Measurements from ENCODE around the gene VAV2.

The VAV2 gene

DNA sequence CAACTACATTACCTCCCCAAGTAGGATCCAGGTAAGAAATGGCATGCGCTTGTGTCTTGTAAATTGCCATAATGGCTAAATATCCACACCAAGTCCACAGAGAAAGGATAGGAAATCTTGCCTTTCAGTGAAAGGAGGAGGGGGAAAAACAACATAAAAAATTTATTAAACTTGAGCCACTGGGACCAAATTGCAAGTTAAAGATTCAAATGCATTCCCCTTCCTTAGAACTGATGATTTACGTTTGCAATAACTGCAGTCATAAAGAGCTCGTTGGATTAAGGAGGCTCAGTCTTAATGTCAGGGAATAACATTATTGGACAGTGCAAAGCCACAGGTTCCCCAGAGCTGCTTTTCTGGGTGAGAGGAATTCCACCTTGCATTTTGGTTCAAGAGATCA is 161.4 kb downstream of the VAV2 start:
- DNase-seq: no peak

GRCh38 chr9:133830310-133830709 is 161.8 kb downstream of the VAV2 start:
- no peak for DNase-seq

DNA sequence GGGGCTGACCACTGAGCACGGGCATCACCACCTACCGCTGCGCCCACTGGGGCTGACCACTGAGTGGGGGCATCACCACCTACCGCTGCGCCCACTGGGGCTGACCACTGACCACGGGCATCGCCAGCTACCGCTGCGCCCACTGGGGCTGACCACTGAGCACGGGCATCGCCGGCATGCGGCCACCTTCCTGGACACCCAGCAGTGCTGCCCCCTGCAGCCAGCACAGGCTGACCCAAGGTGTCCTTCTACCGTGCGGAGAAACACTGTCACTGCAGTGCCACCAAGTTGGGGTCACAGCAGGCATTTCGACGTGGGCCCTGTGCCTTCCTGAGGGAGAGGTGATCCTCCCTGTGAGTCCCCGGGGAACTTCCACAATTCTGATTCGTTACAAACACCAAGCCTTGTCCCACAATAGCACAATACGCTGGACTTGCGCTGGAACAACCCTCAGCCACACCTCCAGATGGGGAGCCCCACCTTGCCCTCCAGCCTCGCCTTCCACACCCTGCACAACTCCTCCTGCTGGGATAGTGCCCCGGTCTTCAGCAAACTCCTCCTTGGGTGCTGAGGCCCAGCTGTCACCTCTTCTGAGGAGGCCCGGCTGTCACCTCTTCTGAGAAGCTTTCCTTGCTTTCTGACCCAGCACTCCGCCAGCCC is 163.7 kb downstream of the VAV2 start:
- DNase-seq: no peak

- DNase-seq: no peak
These were observed 165.6 kb downstream of the VAV2 start for GRCh38 chr9:133826289-133827085.

- no peak for DNase-seq
These were observed 166.4 kb downstream of the VAV2 start for GRCh38 chr9:133825555-133826218.

- DNase-seq: no peak
These were observed 167.3 kb downstream of the VAV2 start for GRCh38 chr9:133824802-133825186.

DNA sequence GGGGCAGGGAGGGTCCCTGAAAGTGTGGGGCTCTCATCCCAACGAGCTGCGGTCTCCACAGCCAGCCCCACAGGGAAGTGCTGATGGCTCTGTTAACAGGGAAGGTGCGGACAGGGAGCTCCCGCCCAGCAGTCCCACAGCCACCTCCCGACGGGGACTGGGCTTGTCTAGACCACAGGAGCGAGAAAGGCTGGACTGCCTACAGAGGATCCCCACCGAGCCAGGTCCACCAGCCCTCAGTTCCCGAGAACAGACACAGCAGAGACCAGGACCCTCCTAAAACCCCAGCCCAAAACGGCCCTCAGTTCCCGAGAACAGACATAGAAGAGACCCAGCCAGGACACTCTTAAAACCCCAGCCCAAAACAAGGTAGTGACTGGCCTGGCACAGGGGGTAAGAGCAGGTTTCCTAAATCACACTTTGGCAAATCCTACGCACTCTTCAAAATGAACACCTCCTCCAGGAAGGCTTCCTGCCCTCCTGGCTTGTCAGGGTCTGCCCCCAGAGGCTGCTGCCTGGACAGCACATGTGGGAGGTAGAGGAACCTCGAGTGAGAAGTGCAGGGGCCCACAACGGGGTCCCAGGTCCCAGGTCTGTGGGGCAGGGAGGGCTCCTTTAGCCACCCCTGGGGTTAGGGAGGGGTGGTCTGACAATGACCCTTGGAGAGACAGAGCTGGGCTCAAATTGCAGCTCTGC is 167.9 kb downstream of the VAV2 start:
- no peak for DNase-seq

GRCh38 chr9:133823189-133824105 is 168.7 kb downstream of the VAV2 start:
- no peak for DNase-seq

DNA sequence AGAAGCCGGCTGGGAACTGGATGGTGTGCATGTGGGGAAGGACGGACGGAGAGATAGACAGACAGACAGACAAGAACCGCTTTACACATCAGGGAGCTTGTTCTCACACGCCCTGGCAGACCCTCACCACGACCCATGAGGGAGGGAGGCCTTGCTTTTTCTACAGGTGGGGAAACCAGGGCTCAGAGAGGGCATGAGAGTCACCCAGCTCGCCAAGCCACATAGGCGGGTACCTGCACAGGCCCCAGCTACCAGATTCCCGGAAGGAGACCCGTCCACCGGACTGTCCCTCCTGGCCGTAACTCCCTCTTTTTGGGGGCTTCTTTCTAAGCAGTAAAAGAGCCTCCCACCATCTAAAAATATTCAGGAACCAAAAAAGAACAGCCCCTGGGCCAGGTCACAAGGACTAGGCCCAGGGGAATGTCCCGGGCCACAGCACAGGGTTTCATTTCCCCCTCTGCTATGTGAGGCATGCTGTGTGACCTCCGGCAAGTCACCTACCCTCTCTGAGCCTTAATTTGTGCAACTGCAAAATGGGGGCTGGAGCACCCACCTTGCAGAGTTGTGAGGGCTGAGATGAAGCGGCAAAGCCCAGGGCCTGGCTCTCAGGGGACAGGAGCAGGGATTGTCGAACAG is 169.6 kb downstream of the VAV2 start:
- DNase-seq: no peak

GRCh38 chr9:133821601-133822429 is 170.3 kb downstream of the VAV2 start:
- peak; percentile 62 to 74 for DNase-seq

- DNase-seq: no peak
These were observed 172.2 kb downstream of the VAV2 start for GRCh38 chr9:133819923-133820322.

DNA sequence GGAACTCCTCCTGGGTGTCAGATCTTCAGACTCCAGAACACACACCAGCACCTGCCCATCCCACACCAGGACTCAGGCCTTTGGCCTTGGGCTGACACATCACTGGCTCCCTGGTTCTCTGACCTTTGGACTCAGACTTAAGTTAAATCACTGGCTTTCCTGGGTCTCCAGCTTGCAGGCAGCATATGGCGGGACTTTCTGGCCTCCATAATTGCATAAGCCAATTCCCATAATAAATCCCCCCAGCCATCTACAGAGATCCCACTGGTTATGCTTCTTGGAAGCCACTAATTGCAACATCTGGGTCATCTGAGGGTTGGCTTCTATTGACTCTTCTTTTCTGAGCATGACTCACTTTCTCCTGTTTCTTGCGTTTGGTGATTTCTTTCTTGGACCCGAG is 173.7 kb downstream of the VAV2 start:
- DNase-seq: no peak

GRCh38 chr9:133815781-133816180 is 176.3 kb downstream of the VAV2 start:
- no peak for DNase-seq

DNA sequence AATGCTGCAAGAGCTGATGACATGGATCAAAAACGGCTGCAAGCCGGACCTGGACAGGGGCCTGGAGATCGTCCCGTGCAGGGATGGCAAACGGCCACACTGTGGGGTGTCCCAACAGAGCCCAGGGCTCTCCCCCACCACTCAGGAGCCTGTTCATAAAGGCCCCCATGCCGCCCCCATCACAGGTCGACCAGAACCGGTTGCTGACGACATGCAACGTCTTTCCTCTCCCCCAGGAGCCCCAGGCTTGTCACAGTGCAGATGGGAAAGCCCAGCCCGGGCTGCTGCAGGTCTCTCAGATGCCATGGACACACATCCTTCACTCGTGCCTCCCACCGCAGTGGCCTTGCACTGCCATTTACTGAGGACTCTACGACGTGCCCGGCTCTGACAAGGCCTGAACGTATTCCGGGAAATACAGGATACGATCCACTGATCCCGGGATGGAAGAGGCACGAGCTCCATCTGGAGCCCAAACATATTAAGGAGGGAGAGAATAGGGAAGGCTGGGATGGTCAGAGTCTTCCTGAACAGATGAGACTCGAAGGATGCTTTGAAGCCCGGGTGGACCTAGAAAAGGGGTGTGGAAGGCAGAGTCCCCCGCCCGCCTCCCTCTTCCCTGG is 177.4 kb downstream of the VAV2 start:
- DNase-seq: no peak

DNA sequence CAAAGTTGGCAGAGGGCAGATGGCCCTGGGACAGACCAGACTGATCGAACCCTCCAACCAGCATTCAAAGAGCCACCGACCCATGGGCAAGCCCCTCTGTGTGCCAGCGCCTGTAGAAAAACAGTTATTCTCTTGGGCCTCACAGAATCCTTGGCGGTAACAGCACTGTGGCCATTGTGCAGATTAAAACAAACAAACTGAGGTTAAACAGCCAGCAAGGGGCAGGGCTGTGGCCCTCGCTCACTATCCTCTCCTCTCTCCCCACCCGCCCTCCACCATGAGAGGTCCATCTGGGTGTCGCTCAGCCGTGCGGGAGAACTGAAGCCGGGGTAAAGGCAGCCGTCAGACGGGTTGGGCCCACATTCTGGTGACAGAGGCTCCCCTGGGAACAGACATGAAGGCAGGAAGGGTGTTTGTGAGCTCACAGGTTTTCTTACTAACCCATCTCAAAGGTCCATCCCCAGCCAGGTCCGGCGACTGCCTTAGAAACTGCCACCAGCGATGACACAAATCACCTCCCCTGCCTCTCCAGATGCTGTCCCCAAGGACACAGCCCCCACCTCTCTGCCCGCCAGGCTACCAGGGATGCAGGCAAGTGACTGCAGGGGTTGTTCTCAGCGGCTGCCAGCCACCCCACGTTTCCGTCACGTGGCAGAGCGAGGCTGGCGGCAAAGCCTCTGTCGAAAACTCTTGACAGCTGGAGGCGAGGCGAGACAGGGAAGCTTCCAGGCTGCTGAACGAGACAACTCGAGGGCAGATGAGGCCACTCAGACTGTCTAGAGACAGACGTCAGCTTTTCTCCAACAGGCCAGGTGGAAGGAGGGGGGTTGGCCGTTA is 178.2 kb downstream of the VAV2 start:
- DNase-seq: no peak

GRCh38 chr9:133812941-133813748 is 179.0 kb downstream of the VAV2 start:
- DNase-seq: no peak

DNA sequence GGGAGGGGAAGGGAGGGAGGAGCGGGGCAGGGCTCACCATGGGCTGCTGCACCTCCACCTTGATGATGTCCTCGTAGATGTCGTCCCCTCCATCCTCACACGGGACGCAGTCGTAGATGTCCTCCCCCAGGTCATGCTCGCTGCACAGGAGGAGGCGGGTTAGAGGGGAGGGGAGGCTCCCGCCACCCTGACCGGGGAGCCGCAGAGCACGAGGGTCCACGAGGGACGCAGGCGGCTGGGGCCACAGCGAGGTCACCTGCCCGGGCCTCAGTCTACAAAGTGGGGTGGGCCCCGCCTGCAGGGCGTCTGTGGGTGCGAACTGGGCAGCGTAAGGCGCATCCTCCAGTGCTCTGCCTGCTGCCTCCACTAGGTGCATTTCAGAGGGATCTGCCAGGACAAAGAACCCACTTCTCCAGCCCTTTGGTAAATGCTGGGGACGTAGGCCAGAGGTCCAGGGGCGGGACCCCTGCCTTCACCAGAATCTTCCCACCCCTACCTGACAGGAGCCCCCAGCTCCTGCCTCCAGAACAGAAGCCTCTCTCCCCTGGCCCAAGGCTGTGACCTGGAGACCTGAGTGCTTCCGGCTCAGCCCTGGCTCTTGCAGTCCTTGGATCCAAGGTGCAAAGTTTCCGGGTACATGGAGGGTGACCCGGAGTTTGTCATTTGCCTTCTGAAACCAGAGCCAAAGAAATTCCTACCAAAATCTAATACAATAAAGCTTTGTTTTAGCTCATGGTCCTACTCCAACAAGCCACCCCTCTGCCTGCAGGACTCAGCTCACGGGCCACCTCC is 179.9 kb downstream of the VAV2 start:
- no peak for DNase-seq

DNA sequence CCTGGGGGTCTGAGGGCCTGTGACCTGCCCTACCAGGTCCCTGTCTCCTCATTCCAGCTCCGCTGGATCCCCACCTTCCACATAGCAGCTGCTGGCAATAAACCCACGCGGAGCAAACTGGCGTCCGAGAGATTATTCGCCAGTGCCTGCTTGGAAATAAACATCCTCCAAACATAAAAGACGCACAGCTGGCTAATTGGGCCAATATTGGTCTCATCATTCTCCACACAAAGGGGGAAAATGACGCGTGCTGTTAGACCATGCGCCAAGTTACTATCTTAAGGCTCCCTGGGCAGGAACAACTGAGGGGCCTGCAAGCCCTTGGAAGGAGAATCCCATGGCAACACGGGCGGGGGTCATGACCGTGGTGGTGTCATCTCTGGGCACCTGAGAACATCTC is 180.7 kb downstream of the VAV2 start:
- DNase-seq: peak in 1 of 2 experiments; percentile 66
